Fibroblast of pulmonary artery (primary cell): ENCODE measurements around the gene MAEL.

Source experiments
- DNase-seq: peaks from one replicate; pipeline ENCODE4 v3.0.0-alpha.2; 2010; ENCODE audit warnings: low read depth
- H3K4me3 ChIP-seq: replicated peaks from 2 replicates; pipeline ENCODE4 v1.5.1; 2011; ENCODE audit warnings: low read depth, mild to moderate bottlenecking, control low read depth, low read length, moderate library complexity
- TF ChIP-seq, protein P1 (sequence below): IDR thresholded peaks from 2 replicates; pipeline ENCODE4 v1.5.1; 2011; ENCODE audit warnings: mild to moderate bottlenecking, control low read depth, low read length, inconsistent platforms; ENCODE audit errors: missing control alignments

The MAEL gene

GRCh38 chr1:167060141-167061072 is 71.3 kb downstream of the MAEL start:
- H3K4me3 ChIP-seq, result no peak overlapping the region
- TF ChIP-seq, protein P1, sequence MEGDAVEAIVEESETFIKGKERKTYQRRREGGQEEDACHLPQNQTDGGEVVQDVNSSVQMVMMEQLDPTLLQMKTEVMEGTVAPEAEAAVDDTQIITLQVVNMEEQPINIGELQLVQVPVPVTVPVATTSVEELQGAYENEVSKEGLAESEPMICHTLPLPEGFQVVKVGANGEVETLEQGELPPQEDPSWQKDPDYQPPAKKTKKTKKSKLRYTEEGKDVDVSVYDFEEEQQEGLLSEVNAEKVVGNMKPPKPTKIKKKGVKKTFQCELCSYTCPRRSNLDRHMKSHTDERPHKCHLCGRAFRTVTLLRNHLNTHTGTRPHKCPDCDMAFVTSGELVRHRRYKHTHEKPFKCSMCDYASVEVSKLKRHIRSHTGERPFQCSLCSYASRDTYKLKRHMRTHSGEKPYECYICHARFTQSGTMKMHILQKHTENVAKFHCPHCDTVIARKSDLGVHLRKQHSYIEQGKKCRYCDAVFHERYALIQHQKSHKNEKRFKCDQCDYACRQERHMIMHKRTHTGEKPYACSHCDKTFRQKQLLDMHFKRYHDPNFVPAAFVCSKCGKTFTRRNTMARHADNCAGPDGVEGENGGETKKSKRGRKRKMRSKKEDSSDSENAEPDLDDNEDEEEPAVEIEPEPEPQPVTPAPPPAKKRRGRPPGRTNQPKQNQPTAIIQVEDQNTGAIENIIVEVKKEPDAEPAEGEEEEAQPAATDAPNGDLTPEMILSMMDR, result peak; percentile 32
- DNase-seq, result peak; percentile 4

GRCh38 chr1:167061073-167061464 is 72.0 kb downstream of the MAEL start:
- DNase-seq, result no peak
- no peak overlapping the region for H3K4me3 ChIP-seq
- TF ChIP-seq, protein P1, result no peak

DNA sequence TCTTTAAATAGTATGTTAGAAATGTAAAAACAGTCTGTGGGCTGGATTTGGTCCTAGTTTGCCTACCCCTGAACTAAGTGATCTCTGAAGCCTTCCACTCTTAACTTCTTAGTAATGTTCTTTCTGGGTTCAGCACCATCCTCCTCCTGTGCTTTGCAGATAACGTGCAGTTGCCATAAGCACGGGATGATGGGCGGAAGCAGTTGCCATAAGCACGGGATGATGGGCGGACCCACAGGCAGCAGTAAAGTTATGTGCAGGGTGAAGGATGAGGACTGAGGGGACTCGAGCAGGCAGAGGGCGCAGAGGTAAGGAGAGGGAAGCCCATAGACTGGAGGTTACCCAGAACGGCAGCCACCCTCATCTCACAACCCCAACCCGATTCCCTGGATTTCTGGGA is 75.5 kb downstream of the MAEL start:
- no peak for DNase-seq
- TF ChIP-seq, protein P1, result no peak
- no peak overlapping the region for H3K4me3 ChIP-seq

- TF ChIP-seq, protein P1, result no peak
- no peak overlapping the region for H3K4me3 ChIP-seq
- no peak for DNase-seq
Measured at GRCh38 chr1:167065471-167065870, 76.4 kb downstream of the MAEL start.

DNA sequence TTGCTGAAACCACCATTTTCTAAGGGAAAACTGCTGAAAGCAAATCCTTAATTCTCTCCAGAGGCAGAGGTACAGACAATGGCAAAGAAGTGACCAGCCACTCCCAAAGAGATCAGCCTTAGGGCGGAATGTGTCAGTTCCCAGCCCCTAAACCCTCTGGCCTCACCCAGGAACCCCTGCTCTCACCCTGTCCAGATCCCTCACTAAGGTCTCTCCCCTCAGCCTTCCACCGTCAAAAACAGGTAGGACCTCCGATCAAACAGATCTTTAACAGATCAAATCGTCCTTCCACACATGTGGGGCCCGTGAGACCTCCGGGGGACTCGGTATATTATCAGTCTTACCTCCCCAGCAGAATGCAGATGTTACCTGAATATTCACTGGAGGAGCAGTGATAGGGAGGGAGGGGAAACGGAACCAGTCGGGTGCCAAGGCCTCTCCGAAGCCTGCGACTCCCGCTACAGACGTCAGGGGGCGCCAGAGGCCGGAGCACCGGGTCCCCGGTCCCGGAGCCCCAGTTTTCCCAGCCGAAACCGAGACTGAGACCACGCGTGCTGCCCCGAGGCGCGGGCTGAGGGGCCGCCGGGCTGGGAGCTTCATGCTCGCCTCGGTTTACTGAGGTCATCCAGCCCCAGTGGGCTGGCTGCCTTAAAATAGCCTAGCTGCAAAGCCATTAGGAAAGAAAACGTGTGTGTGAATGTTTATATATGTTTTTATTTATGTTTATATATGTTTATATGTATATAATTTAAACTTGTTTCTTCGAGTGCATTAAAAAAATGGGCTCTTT is 77.4 kb downstream of the MAEL start:
- peak overlapping the region; percentile 2 for H3K4me3 ChIP-seq
- DNase-seq, result peak; percentile 50
- TF ChIP-seq, protein P1, result peak; percentile 85

GRCh38 chr1:167067904-167068303 is 78.8 kb downstream of the MAEL start:
- H3K4me3 ChIP-seq, result no peak overlapping the region
- TF ChIP-seq, protein P1, result no peak
- DNase-seq, result no peak
